C4-2B (cell line): ENCODE results near the gene RTKN.

Source experiments
- H3K27ac ChIP-seq: fragments of 450-650 bp; 2 replicates; pipeline ENCODE4 v1.5.1; 2017
- CTCF ChIP-seq: fragments of 450-650 bp; conservative IDR thresholded peaks from 2 replicates; pipeline ENCODE4 v1.5.1; 2017; ENCODE audit warnings: mild to moderate bottlenecking
- ZFX ChIP-seq: fragments of 450-650 bp; IDR thresholded peaks from 2 replicates; pipeline ENCODE4 v1.6.1; 2017

Gene RTKN

GRCh38 chr2:74417197-74417596, 24.5 kb downstream of the RTKN start:
- no peak for TF ChIP-seq CTCF
- TF ChIP-seq ZFX: no peak
- no peak overlapping the region for H3K27ac ChIP-seq

- no peak for TF ChIP-seq CTCF
- TF ChIP-seq ZFX: no peak
- H3K27ac ChIP-seq: no peak overlapping the region
Observed at GRCh38 chr2:74416778-74417177, 25.0 kb downstream of the RTKN start.

DNA sequence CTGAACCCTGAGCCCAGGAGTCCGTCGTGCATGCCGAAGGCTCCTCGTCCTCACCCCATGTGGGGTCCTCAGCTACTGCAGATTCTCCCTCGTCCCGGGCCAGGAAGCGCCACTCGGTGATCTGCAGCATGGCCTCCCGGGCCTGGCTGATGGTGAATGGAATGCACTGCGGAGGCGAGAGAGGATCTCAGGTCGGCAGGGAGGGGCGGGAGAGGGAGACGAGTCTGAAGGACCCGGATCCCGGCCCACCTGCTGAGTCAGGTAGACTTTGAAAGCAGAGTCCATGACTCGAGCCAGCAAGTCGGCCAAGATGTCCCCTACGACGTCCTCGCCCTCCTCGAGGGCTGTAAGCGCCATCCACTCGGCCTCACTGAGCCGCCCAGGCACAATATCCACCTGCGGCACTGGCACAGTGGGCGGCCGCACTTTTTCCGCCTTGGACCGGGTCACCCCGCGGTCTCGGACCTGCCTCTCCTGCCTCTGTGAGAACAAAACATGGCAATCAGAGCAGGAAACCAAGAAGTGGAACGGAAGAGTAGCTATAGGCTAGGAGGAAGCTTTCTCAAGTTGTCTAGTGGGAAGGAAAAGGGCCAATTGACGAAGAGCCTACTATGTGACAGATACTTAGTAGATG, 25.9 kb downstream of the RTKN start:
- no peak overlapping the region for H3K27ac ChIP-seq
- TF ChIP-seq CTCF (no peak), ZFX (no peak)

DNA sequence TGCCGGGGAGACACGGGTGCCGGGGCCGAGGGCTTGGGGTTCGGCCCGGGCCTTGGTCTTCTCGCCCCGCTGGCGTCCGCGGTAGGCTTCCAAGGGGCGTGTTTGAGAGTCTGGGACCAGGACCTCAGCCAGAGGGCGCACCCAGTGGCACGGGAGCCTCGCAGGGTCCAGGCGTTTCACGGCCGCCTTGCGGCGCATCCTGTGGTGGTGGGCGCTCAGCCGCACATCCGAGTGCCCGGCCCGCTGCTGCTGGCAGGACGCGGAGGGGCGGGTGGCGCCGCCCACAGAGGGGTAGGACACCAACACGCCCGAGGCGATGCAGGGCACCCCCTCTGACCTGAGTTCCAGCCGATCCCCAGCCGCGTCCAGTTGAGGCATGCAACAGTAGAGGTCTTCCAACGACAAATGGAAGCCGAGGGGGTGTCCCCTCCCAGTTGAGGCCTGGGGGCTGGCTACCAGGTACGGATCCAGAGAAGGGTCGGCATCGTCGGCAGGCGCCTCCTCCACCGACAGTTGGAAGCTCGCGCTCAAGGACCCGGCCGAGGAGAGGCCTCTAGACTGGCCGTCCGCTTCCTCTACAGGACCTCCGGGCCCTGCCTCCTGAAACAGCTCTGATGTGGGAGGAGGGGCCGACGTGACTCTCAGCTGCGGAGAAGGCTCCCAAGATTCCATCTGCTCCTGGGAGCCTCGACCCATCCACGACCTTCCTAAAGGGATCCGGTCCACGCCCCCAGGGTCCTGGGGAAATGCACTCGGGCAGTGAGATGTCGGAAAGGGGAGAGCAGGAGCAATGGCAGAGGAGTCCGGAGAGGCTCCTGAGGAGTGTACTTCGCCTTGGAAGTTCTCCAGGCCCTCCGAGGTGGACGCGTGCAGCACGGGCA, 26.6 kb downstream of the RTKN start:
- TF ChIP-seq ZFX: no peak
- no peak for TF ChIP-seq CTCF
- no peak overlapping the region for H3K27ac ChIP-seq

DNA sequence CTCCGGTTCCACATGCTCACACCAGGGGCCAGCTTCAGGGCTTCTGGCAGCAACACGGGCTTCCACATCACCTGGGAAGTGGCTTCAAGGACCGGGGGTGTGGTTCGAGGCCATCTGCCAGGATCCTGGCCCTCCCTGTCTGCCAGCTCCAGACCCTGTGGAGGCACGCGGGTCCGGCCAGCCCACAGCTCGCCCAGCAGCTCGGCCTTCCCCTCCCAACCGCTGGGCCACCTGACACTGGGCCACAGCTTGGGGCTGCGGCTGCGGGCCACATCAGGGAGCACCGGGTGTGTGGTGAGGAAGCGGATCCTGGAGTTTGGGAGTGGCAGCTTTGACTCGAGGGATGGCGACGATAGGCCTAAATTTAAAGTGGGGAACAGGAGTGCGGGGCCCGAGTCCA, 27.3 kb downstream of the RTKN start:
- no peak overlapping the region for H3K27ac ChIP-seq
- no peak for TF ChIP-seq ZFX
- TF ChIP-seq CTCF: no peak

DNA sequence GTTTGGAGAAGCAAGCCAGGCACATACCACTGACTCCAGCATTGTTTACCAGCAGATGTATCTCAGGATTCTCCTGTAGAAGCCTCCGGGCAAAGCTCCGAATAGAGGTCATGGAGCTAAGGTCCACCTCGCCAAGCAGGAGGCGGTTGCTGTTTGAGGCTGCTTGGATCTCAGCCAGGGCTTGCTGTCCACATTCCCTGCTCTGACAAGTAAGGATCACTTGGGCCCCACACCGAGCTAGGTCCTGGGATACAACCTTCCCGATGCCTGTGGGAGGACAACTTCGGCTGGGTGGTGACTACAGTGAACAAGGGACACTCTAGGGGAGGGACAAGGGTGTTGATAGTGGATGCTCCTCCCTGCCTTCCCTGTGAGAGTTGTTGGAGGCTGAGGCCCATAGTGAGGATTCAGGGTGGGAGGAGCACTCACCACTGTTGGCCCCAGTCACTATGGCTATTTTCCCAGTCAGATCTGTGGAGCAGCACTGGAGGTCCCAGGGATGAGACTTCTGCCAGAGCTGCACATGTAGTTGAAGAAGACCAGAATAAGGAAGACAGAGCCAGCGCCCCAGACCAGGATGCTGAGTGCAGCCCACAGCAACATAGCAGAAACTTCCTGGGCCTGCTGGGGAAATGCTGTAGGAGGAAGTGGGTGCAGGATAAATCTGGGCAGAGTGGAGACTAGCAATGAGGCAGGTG, 28.6 kb downstream of the RTKN start:
- TF ChIP-seq CTCF (no peak), ZFX (no peak)
- H3K27ac ChIP-seq: no peak overlapping the region

DNA sequence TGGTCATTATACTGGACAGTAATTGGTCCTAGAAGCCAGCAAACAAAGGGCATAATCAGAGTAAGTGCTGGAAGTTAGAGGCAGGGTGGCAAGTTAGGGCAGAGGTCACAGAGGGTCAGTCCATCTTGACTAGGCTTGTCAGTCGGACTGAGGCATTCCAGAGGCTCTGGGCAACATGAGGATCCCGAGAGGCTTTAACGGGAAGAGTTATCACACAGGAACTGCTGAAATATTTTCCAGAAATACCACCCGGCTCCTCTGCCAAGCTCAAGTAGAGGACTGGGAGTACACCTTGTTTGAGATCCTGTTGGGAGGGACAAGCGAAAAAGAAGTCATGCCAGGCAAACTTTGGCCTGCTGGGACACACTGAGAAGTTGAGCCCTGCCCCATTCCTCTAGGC, 34.1 kb downstream of the RTKN start:
- TF ChIP-seq CTCF (no peak), ZFX (no peak)
- no peak overlapping the region for H3K27ac ChIP-seq
